Endothelial cell (in vitro differentiated cells): ENCODE results near the gene SPPL2C. TPM values are rescaled to one million over a fixed set of nuclear protein-coding genes. Genes with fewer than 3 reads are reported as not detected.

Experiments
- DNase-seq: peaks from one replicate; pipeline ENCODE4 v3.0.0; 2021; ENCODE audit warnings: low spot score
- H3K27ac Mint-ChIP-seq: one replicate; pipeline ENCODE4 v1.8.0; 2021; ENCODE audit warnings: mixed read lengths, inconsistent platforms; ENCODE audit not compliant: unreplicated experiment
- H3K27me3 Mint-ChIP-seq: one replicate; pipeline ENCODE4 v1.8.0; 2021; ENCODE audit warnings: mild to moderate bottlenecking, moderate library complexity, mixed read lengths, inconsistent platforms; ENCODE audit not compliant: unreplicated experiment
- H3K36me3 Mint-ChIP-seq: one replicate; pipeline ENCODE4 v1.8.0; 2021; ENCODE audit warnings: mild to moderate bottlenecking, low read depth, mixed read lengths, inconsistent platforms; ENCODE audit not compliant: unreplicated experiment
- H3K4me1 Mint-ChIP-seq: one replicate; pipeline ENCODE4 v1.8.0; 2021; ENCODE audit warnings: mild to moderate bottlenecking, mixed read lengths, inconsistent platforms; ENCODE audit not compliant: unreplicated experiment
- H3K4me3 Mint-ChIP-seq: one replicate; pipeline ENCODE4 v1.8.0; 2021; ENCODE audit warnings: mild to moderate bottlenecking, mixed read lengths, inconsistent platforms; ENCODE audit not compliant: unreplicated experiment
- H3K9me3 Mint-ChIP-seq: one replicate; pipeline ENCODE4 v1.8.0; 2021; ENCODE audit warnings: mixed read lengths, inconsistent platforms; ENCODE audit not compliant: unreplicated experiment
- total RNA-seq: library from RNA; stranded (reverse); fragmentation: NEBNext Ultra II Directional; extraction: Animal tissue kit (Norgen Biotek cat#: 25700); gene quantifications from one replicate; pipeline ENCODE4 v1.2.1, GENCODE V29; 2021; ENCODE audit not compliant: unreplicated experiment
- TF ChIP-seq, protein P1 (sequence below): fragments of 200-600 bp; sonication (generic); IDR thresholded peaks from one replicate; pipeline ENCODE4 v1.5.0; 2021; ENCODE audit warnings: antibody characterized with exemption; ENCODE audit not compliant: unreplicated experiment

SPPL2C gene
- total RNA-seq, 1 donor from 2014 or later, result not detected

DNA sequence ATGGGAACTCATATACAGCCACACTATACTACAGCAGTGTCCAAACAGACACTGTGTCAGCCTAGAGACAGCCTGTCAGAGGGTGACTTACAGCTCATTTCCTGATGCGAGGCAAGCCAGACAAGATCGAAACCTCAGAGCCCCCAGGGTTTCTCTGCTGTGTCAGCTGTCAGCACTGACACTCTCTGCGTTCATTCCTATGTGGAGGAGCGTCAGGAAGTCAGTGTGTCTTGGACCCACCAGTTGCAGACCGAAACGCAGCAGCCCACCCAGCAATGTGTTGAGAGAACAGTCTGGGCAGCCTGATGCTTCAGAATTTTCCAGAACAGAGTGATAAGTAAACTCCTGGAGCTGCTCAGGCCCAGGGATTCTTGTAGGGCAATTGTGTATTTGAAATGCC lies 29.0 kb downstream of the SPPL2C start:
- Mint-ChIP-seq H3K4me3 (no peak overlapping the region), H3K4me1 (peaks cover 9% of the 10 kb centered on the region), H3K36me3 (no peaks in the 10 kb centered on the region), H3K9me3 (no peaks in the 10 kb centered on the region), H3K27me3 (peaks cover 2% of the 10 kb centered on the region), H3K27ac (no peak overlapping the region)
- TF ChIP-seq, protein P1, sequence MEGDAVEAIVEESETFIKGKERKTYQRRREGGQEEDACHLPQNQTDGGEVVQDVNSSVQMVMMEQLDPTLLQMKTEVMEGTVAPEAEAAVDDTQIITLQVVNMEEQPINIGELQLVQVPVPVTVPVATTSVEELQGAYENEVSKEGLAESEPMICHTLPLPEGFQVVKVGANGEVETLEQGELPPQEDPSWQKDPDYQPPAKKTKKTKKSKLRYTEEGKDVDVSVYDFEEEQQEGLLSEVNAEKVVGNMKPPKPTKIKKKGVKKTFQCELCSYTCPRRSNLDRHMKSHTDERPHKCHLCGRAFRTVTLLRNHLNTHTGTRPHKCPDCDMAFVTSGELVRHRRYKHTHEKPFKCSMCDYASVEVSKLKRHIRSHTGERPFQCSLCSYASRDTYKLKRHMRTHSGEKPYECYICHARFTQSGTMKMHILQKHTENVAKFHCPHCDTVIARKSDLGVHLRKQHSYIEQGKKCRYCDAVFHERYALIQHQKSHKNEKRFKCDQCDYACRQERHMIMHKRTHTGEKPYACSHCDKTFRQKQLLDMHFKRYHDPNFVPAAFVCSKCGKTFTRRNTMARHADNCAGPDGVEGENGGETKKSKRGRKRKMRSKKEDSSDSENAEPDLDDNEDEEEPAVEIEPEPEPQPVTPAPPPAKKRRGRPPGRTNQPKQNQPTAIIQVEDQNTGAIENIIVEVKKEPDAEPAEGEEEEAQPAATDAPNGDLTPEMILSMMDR, result no peak
- no peak for DNase-seq

- TF ChIP-seq, protein P1, result no peak
- no peak overlapping the region for H3K27ac Mint-ChIP-seq
- no peak for DNase-seq
- H3K27me3 Mint-ChIP-seq, result peaks cover 2% of the 10 kb centered on the region
- H3K9me3 Mint-ChIP-seq, result no peaks in the 10 kb centered on the region
- H3K36me3 Mint-ChIP-seq, result no peaks in the 10 kb centered on the region
- H3K4me3 Mint-ChIP-seq, result no peak overlapping the region
- peaks cover 9% of the 10 kb centered on the region for H3K4me1 Mint-ChIP-seq
Measured at GRCh38 chr17:45874151-45874550, 29.5 kb downstream of the SPPL2C start.

DNA sequence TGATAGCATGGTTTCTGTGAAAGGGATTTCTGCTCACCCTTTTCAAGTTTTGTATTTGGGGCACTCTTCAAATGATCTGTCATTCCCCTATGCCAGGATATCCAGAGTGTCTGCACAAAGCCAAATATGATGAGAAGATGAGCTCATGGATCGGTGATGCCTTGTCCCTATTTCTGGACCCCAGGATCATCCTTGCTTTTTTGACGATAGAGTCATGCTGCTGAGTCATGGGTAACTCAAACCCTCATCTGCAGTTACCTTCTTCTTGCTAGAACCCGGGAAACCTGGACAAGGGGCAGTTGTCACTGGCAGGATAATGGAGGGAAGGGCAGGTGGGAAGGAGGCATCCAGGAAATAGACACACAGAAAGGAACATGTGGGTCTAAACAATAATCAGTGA lies 31.9 kb downstream of the SPPL2C start:
- DNase-seq, result no peak
- Mint-ChIP-seq H3K27me3 (peaks cover 2% of the 10 kb centered on the region), H3K4me3 (no peak overlapping the region), H3K27ac (no peak overlapping the region), H3K4me1 (no peaks in the 10 kb centered on the region), H3K9me3 (no peaks in the 10 kb centered on the region), H3K36me3 (no peaks in the 10 kb centered on the region)
- TF ChIP-seq, protein P1, result no peak

DNA sequence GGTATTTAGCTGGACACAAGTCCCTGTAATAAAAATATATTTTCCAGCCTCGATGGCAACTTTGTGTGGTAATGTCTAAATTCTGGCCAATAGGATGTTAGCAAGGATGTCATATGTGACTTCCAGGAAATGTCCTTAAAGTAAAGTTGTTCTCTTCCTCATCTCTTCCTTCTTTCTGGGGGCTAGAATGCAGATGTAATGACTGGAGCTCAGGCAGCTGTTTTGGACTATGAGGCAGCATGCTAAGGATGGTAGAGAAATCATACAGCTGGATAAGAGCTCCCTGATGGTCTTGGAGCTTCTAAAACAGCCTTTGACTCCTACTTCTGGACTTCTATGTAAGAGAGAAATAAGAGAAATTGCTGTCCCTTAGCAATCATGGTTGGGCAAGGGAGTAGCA lies 32.8 kb downstream of the SPPL2C start:
- Mint-ChIP-seq H3K9me3 (no peaks in the 10 kb centered on the region), H3K4me1 (no peaks in the 10 kb centered on the region), H3K36me3 (no peaks in the 10 kb centered on the region), H3K4me3 (no peak overlapping the region), H3K27me3 (peaks cover 2% of the 10 kb centered on the region), H3K27ac (no peak overlapping the region)
- DNase-seq, result no peak
- TF ChIP-seq, protein P1, result no peak

GRCh38 chr17:45883063-45883462 lies 38.4 kb downstream of the SPPL2C start:
- DNase-seq, result no peak
- H3K9me3 Mint-ChIP-seq, result no peaks in the 10 kb centered on the region
- no peak overlapping the region for H3K27ac Mint-ChIP-seq
- peaks cover 7% of the 10 kb centered on the region for H3K27me3 Mint-ChIP-seq
- no peaks in the 10 kb centered on the region for H3K4me1 Mint-ChIP-seq
- H3K36me3 Mint-ChIP-seq, result no peaks in the 10 kb centered on the region
- no peak overlapping the region for H3K4me3 Mint-ChIP-seq
- TF ChIP-seq, protein P1, result no peak
